GM21529 (cell line): ENCODE results near the gene UPP2.
A peak's percentile ranks its signal among the peaks of the same experiment; 100 is the strongest.

ENCODE experiments used
- ATAC-seq: cut with Tn5 transposase; IDR thresholded peaks from one replicate; pipeline ENCODE4 v1.9.1; 2021; ENCODE audit not compliant: unreplicated experiment

The UPP2 gene

GRCh38 chr2:158101384-158101926 lies at the start of gene UPP2:
Gene UPP2, plus strand, starts transcription at chr2:158101876. Its CDS starts 188 bp downstream, at chr2:158102064.
- peak; percentile 59 for ATAC-seq

DNA sequence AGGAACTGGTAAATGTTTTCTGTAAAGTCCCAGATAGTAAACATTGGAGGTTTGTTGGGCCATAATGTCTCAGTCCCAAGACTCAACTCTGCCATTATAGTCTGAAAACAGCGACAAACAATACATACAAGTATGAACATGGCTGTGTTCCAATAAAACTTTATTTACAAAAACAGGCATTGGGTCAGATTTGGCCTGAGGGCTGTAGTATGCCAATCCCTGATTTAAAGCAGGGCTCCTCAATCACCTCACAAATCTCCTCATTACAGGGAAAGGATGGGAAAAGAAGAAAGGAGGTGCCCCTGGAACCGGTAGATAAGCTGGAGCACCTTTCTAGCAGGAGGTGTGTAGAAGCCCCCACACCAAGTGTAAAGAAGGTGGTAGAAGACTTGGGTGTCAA lies 48.9 kb upstream of the UPP2 start:
- no peak for ATAC-seq

- ATAC-seq = no peak
These were observed 44.8 kb upstream of the UPP2 start for GRCh38 chr2:158056875-158057274.

DNA sequence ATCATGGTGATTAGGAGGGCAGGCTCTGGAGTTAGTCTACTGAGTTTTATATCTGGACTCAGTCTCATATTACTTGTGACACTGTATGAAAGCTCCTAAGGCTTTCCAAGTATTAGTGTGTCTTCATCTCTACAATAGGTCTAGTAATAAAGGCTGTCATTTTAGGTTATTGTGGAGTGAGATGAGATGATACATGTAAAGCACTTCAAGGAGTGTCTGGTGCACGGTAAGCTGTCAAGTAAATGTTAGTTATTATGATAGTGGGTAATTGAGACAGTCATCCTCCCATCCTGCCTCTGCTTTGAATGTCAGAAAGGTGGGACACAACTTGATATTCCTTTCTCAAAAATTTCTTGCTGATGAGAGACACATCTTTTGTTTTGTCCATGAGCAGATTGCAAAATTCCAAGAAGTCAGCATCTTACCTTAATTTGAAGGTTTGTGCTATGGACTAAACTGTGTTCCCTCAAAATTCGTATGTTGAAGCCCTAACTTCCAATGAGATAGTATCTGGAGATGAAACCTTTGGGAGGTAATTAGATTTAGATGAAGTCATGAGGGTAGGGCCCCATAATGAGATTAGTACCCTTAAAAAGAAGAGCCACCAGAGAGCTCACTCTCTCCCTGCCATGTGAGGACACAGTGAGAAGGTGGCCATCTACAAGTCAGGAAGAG lies 41.4 kb upstream of the UPP2 start:
- no peak for ATAC-seq

DNA sequence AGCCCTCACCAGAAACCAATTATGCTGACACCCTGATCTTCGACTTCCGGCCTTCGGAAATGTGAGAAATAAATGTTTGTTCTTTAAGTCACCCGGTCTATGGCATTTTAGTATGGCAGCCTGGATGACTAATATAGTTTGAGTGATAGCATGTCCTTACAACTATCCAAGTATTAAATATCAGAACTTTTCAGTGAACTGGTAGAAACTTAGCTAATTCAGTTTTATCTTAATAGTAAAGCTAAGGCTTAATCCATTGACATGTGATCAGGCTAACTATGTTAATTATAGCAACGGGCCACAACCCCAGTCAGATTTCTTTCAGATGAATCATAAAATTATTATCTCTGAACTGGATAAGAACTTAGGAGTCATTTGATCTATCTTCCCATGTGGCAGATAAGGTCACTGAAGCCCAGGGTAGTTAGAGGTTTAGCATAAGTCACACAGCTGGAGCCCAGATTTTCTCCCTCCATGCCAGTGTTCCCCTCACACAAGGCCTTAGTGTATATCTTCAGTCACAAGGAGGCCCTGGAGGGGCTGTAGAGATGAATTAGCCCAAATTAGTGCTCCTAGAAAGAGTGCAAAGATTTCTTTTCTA lies 40.7 kb upstream of the UPP2 start:
- ATAC-seq = no peak

DNA sequence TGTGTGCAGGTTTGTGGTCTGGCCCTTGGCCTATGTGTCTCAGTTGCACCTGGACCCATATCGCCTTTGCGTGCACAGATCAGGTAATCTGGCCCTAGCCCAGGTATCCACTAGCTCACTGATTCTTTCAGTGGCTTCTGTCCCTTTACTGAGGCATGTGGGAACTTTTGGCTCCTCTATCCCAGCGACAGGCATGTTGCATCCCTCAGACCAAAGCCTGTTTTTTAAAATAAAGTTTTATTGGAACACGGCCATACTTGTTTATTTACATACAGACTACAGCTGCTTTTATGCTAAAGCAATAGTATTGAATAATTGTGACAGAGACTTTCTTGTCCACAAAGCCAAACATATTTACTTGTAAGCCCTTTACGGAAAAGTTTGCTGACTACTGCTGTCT lies 39.9 kb upstream of the UPP2 start:
- ATAC-seq = no peak

DNA sequence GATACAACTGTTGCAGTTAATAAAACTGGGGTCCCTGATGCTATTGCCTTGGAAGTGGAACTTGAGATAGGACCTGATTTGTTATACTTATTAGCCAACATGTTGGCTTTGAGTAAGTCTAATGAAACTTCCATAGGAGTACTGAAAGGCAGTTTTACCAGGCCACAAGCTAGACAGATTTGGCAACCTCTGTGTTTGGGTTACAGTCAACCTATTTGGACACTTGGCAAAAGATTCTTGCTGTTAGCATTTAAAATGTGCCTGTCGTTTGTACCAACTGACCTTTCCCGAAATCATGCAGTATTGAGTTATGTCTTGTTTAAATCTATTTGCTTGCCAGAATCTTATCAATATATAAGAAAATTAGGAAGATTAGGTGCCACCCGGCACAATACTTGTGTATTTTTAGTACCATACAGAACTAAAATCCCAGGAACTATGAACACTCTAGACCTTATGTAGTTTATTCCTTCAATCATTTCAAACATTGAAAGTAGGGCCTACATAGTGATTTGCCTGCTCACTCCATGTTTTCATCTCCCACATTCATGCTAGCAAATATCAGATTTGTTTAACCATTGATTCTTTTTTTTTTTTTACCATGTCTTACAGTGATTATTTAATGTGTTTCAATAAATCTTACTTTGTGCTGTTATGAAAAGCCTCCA lies 35.5 kb upstream of the UPP2 start:
- ATAC-seq = no peak

- ATAC-seq = no peak
These were observed 30.7 kb upstream of the UPP2 start for GRCh38 chr2:158071018-158071417.

DNA sequence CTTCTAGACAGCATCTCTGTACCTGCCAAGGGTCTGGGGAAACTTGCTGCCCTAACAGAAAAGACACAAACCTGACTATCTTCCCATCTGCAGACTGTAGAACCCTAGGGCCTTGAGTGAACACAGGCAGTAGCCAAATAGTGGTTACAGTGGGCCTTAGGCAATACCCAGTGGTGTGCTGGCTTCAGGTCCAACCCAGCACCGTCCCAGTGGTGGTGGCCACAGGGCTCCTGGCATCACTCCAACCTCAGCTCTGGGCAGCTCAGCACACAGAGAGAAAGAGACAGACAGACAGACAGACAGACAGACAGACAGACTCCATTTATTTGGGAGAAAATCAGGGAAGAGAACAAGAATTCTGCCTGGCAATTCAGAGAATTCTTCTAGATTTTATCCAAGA lies 29.3 kb upstream of the UPP2 start:
- ATAC-seq = no peak

DNA sequence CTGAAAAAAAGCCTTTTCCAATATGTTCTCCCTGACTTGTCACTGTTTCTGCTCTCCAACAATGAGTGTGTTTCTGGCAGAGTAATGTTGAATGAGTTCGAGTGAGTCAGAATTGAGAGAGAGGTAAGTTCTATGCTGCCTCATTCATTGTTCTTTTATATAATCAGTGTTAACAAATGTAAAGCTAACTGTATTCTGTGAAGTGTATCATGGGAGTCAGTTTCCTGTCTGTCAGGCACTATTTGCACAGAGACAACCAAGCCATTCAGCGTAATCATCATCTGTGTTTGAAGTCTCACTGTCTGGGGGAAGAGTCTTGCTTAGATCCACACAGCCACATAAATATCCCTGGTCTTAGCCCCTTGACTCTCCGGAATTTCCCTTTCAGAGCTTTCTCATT lies 22.0 kb upstream of the UPP2 start:
- ATAC-seq = no peak

GRCh38 chr2:158088093-158088492 lies 13.6 kb upstream of the UPP2 start:
- no peak for ATAC-seq

DNA sequence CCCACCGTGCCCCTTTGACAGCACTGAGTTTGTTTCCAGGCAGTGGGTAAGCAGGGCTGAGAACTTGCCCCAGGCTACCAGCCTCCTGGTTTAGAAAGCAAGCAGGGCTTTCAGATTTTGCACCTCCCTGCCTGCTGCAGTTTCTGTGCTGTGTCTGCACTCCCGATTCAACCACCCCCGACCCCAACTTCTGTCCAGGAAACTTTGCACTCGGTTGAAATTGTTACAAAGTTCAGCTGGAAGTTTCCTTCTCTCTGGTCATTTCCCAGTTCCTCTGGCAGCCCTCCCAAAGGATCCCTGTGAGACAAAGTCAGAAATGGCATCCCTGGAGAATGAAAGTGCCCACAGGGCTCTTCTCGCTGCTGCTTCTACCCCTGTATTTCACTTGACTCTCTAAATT lies 12.4 kb upstream of the UPP2 start:
- no peak for ATAC-seq

GRCh38 chr2:158091647-158092046 lies 10.0 kb upstream of the UPP2 start:
- ATAC-seq = no peak

GRCh38 chr2:158094487-158095092 lies 7.1 kb upstream of the UPP2 start:
- no peak for ATAC-seq

GRCh38 chr2:158095269-158095668 lies 6.4 kb upstream of the UPP2 start:
- no peak for ATAC-seq

DNA sequence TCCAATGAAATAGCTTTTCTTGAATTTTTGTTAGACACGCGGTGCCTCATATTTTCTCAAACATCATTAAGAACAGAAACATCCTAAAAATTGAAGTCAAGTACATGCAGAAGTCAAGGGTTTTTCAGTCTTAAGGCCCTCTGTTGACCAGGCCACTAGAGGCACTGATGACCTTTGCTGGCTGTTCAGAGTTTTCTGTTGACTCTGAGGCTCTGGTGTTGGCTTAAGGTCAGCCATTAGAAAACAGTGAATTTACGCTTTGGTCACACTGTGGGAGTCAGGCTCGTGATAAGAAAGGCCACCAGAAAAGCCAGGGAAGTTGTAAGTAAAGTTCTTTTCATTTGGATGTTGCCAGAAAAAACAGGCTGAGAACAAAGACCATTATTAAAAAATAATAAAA lies 5.8 kb upstream of the UPP2 start:
- ATAC-seq = no peak

GRCh38 chr2:158097481-158097880 lies 4.2 kb upstream of the UPP2 start:
- ATAC-seq = no peak

GRCh38 chr2:158098178-158098577 lies 3.5 kb upstream of the UPP2 start:
- no peak for ATAC-seq

DNA sequence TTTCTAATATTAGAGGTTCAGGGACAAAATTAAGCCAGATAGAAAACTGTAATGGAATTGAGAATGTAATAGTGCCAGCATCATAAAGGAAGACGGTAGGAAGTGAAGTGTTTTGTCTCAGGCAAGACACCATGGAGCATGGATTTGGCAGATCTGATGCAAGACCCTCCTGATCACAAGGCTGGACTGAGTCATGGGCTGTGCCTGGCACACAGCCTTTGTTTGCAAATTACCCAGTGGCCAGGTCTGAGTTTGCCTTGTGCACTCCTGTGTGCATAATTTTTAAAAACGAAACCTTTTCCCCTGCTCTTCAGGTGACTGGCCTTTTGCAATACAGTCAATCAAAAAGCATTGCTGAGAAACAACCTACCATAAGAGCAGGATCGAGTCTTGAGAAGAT lies 2.0 kb upstream of the UPP2 start:
- no peak for ATAC-seq

- ATAC-seq = no peak
These were observed 1.3 kb upstream of the UPP2 start for GRCh38 chr2:158100411-158100810.

DNA sequence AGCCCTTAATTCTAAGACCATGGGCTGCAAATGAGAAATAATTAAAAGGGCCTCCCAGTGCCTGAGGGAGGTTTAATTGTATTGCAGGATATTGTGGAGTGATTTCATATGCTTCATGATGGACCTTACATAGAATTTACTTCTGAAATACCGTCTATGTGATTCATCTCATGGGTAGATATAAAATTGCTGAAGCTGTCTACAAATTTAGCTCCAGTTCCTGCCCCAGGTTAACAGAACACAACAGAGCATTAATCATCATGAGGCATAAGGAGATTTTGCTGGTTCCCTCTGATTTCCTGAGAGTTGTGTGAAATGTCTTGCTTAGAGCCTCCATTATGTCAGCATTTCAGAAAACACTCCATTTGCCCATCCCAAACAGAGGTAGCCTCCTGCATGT lies 770 bp downstream of the UPP2 start:
- no peak for ATAC-seq
